ENCODE measurements around the gene SLC24A3. TPM values are rescaled to one million over a fixed set of nuclear protein-coding genes. Genes with fewer than 3 reads are reported as not detected.

Gene SLC24A3
- total RNA-seq, 2 experiments from 2014 or later = not detected

DNA sequence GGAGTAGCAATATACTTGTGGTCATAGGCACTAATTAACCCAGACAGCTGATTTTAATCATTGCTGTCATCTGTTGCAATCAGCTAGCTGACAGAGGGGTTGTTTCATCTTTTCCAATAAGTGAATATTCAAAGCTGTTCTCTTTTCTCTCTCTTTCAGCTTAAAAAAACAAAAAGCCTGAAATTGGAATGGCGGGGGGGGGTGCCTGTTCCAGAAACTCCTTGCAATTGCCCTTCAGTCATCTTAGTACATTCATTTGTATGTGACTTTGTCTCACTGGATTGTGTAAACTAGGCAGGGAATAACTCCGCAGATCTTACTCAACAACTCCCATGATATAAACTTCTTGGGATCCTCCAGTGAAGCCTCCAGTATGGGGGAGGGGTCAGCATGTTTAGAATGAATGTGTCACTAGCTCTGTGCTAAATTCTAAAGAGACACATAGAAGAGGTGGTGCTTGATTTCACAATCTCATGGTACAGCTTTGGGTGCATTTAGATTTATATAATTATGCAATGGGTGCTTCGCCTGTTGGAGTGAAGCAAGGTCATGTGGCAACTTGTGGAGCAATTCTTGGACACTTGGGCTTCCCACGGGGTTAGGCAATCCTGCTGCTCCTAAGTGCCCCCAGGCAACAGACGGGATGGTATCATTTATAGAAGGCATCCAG lies 40.1 kb downstream of the SLC24A3 start:
- H3K4me3 Mint-ChIP-seq = no peak overlapping the region
- no peaks in the 10 kb centered on the region for H3K36me3 Mint-ChIP-seq
- H3K27ac Mint-ChIP-seq = no peak overlapping the region
- ATAC-seq = no peak
- DNase-seq = no peak
- no peaks in the 10 kb centered on the region for H3K27me3 Mint-ChIP-seq
- CTCF ChIA-PET = no interaction called here
- H3K9me3 Mint-ChIP-seq (ENCODE audit: low read depth) = no peaks in the 10 kb centered on the region
- no peaks in the 10 kb centered on the region for H3K4me1 Mint-ChIP-seq

DNA sequence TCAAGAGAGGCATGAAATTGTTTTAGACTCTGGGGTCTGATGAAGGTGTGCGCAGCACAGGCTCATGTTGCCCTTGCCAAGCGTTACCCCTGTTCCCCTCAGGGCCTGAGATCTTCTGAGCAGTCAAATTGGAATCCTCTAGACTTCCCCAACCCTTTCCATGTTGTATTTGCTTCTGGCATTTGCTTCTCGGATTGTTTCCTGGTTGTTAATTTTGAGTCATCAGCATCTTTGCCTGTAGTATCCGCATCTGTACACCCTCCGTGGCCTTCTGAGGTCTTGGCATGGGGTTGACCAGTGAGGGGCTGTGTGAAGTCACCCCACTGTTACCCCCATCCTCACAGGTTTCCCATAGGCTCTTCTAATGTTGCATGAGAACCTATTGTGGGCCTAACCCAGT lies 40.9 kb downstream of the SLC24A3 start:
- H3K27ac Mint-ChIP-seq = no peak overlapping the region
- H3K4me1 Mint-ChIP-seq = no peaks in the 10 kb centered on the region
- no peaks in the 10 kb centered on the region for H3K9me3 Mint-ChIP-seq (ENCODE audit: low read depth)
- CTCF ChIA-PET = no interaction called here
- H3K36me3 Mint-ChIP-seq = no peaks in the 10 kb centered on the region
- DNase-seq (no peak), ATAC-seq (no peak)
- no peaks in the 10 kb centered on the region for H3K27me3 Mint-ChIP-seq
- H3K4me3 Mint-ChIP-seq = no peak overlapping the region

DNA sequence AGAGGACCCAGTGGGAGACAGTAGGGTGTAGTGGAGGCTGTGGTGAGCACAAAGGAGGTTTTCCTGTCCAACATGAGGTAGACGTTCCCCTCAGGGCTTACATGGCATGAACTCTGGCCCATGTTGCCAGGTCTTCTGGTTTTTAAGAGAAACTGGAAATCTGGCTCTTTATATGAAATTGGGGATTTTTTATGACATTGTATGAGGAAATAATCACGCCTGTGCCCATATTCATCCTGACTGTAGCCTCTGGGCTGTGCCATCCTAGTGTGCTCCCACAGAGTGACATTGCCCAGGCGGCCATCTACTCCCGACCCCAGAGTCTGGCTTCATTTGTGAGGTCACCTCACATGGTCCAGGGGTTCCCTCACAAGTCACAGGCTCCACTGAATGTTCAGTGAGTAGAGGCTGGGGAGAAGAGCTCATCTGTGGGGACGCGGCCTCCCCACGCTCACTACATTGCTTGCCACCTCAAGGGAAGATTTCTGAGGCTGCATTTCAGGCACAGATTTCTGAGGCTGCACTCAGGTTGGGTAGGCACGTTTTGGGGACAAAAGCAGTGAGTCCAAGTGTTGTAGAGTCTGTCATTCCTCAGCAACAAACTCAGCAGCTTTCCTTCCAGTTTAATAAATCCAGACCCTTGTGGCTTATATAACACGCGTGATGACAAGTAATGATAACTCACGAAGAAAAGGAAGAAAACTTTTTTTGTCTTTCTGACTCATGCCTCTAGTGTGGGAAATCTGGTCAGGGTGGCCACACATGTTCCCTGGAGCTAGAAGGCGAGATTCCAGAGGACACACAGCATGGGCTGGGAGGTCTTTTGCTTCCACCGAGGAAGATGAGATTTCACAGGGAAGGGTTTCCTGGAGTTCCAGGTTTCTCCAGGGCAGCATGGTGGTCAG lies 41.7 kb downstream of the SLC24A3 start:
- DNase-seq = no peak
- no peaks in the 10 kb centered on the region for H3K9me3 Mint-ChIP-seq (ENCODE audit: low read depth)
- H3K27ac Mint-ChIP-seq = no peak overlapping the region
- no peaks in the 10 kb centered on the region for H3K36me3 Mint-ChIP-seq
- H3K4me3 Mint-ChIP-seq = no peak overlapping the region
- H3K27me3 Mint-ChIP-seq = no peaks in the 10 kb centered on the region
- no peaks in the 10 kb centered on the region for H3K4me1 Mint-ChIP-seq
- CTCF ChIA-PET = no interaction called here
- no peak for ATAC-seq

DNA sequence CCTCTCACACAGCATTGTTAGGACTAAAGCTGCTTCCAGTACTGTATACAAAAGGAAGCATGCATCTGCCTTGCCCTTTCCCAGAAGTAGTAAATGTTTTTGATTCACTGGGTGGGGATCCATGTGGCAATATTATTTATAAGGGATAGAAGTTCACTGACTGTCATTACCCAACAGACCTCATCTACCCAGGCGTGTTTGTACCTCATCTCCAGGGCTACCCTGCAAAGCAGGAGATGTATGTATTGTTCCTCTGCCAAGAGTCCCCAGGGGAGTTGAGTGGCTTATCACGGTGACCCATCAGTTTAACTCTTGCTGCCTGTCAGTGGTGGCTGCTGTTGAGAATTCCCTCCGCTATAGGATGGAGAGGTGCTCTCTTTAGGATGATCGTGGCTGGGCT lies 42.5 kb downstream of the SLC24A3 start:
- Mint-ChIP-seq H3K27me3 (no peaks in the 10 kb centered on the region), H3K36me3 (no peaks in the 10 kb centered on the region), H3K4me3 (no peak overlapping the region), H3K27ac (no peak overlapping the region), H3K4me1 (no peaks in the 10 kb centered on the region), H3K9me3 (ENCODE audit: low read depth) (no peaks in the 10 kb centered on the region)
- DNase-seq (no peak), ATAC-seq (no peak)
- CTCF ChIA-PET = no interaction called here

DNA sequence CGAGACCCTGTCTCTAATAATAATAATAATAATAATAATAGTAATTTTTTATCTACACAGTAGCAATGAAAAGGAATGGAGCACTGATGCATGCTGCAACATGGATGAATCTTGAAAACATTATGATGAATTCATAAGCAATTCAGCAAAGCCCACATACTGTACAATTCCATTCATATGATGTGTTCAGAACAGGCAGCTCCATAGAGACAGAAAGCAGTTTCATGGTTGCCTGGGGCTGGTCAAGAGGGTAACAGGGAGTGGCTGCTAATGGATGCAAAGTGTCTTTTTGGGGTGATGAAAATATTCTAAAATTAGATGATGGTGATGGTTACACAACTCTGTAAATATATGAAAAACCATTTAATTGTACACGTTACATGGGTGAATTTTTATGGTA lies 43.6 kb downstream of the SLC24A3 start:
- Mint-ChIP-seq H3K9me3 (ENCODE audit: low read depth) (no peaks in the 10 kb centered on the region), H3K27me3 (no peaks in the 10 kb centered on the region), H3K4me1 (peaks cover 3% of the 10 kb centered on the region), H3K4me3 (no peak overlapping the region), H3K36me3 (no peaks in the 10 kb centered on the region), H3K27ac (no peak overlapping the region)
- no peak for ATAC-seq
- CTCF ChIA-PET = no interaction called here
- DNase-seq = no peak

DNA sequence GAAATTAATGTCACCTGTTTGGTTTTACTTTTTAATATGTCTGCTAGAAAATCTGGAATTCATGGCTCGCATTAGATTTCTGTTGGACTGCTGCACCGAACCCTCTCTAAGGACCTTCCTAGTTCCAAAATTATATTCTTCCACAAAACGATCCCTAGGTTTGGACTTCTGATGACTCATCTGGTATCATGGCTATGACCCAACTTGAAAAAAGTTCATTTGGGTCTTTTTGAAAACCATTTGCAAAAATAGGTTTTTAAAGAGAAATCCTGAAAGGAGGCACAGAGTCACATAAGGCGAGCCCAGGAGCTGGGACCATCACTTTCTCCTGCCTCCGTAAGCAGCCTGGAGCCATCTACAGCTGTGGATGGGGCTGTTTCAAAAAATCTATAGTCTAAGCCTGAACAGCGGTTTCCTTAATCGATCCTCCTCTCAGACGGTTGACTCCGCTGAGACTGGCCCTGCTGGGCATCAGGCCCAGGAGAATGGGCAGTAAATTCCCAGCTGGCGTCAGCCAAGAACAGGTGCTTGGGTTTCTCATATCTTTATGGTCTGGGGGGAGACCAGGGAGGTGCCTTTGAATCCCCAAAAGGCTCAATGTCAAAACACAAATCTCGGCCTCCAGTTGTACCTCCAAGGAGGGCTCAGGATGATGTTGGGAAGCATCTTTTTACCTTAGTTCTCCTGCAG lies 44.6 kb downstream of the SLC24A3 start:
- no peak for ATAC-seq
- Mint-ChIP-seq H3K36me3 (no peaks in the 10 kb centered on the region), H3K27ac (no peak overlapping the region), H3K4me3 (no peak overlapping the region), H3K27me3 (no peaks in the 10 kb centered on the region), H3K4me1 (peaks cover 3% of the 10 kb centered on the region), H3K9me3 (ENCODE audit: low read depth) (no peaks in the 10 kb centered on the region)
- CTCF ChIA-PET = no interaction called here
- DNase-seq = no peak

DNA sequence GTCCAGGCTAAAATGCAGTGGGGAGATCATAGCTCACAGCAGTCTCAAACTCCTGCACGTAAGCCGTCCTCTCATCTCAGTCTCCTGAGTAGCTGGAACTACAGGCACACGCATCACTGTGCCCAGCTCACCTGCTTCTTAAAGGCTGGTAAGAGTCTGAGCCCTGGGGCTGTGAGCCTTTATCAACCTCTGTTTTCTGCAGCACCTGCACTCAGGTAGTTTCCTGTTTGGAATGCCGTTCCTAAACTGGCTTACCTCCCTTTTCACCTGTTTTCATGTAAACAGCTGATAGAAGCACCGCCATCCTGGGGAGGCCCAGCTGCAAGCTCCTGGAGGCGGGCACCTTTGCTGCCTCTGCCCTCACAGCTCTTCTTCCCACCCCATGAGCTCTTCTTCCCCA lies 45.4 kb downstream of the SLC24A3 start:
- Mint-ChIP-seq H3K4me3 (no peak overlapping the region), H3K36me3 (no peaks in the 10 kb centered on the region), H3K27me3 (no peaks in the 10 kb centered on the region), H3K9me3 (ENCODE audit: low read depth) (no peaks in the 10 kb centered on the region), H3K4me1 (peaks cover 3% of the 10 kb centered on the region), H3K27ac (no peak overlapping the region)
- no peak for DNase-seq
- no peak for ATAC-seq
- CTCF ChIA-PET = no interaction called here

DNA sequence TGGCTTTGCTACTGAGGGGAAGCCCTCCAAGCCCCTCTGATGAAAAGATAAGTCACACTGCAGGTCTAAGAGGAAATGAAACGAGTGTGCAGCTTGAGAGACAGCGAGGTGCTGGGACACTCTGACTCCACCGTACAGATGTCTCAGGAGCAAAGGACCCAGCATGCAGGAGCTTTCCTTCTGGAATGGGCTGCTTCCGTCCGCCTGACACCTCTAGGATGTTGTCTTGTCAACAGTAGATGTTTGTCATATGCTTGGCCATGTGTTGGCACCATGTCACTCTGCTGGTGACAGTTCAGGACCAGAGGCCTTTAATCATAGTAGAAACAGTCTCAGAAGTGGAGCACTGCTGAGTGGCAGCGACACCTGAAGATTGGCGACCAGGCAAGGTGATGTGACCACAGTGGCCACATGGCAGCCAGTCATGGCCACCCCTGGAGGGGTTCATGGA lies 46.7 kb downstream of the SLC24A3 start:
- no peak overlapping the region for H3K4me3 Mint-ChIP-seq
- H3K4me1 Mint-ChIP-seq = peaks cover 3% of the 10 kb centered on the region
- H3K36me3 Mint-ChIP-seq = no peaks in the 10 kb centered on the region
- H3K9me3 Mint-ChIP-seq (ENCODE audit: low read depth) = no peaks in the 10 kb centered on the region
- CTCF ChIA-PET = no interaction called here
- no peak for DNase-seq
- ATAC-seq = no peak
- no peak overlapping the region for H3K27ac Mint-ChIP-seq
- no peaks in the 10 kb centered on the region for H3K27me3 Mint-ChIP-seq

DNA sequence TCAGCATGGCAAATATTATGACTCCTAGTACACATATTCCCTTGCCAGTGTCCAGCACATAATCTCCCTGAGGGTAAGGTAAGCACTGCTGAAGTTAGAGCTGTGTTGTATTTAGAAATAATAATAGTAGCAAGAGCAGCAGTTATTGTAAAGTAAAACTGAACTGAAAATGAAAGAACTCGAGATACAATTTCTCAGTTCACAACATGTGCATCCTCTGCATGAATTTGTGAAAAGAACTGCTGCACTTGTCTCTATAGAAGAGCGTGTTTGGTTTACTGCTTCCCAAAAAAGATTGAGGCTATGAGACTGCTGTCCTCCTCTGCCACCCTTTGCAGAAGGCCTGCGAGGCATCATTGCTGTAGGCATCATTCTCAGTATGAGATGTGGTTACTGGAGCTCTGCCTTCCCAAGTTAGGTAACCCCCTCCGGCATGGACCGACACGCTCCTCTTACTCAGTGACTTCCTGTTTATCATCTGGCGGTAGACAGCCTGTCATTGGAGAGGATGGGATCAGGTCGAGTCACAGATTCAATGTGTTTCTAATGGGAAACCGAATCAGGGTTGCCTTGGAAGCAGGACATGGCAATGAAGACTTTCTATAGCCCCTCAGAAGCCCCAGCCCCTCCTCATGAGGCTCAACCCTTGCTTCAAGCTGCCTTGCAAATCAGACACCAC lies 48.1 kb downstream of the SLC24A3 start:
- no peaks in the 10 kb centered on the region for H3K27me3 Mint-ChIP-seq
- H3K27ac Mint-ChIP-seq = no peak overlapping the region
- H3K9me3 Mint-ChIP-seq (ENCODE audit: low read depth) = no peaks in the 10 kb centered on the region
- ATAC-seq (no peak), DNase-seq (no peak)
- H3K4me1 Mint-ChIP-seq = peaks cover 3% of the 10 kb centered on the region
- CTCF ChIA-PET = no interaction called here
- H3K36me3 Mint-ChIP-seq = no peaks in the 10 kb centered on the region
- no peak overlapping the region for H3K4me3 Mint-ChIP-seq

DNA sequence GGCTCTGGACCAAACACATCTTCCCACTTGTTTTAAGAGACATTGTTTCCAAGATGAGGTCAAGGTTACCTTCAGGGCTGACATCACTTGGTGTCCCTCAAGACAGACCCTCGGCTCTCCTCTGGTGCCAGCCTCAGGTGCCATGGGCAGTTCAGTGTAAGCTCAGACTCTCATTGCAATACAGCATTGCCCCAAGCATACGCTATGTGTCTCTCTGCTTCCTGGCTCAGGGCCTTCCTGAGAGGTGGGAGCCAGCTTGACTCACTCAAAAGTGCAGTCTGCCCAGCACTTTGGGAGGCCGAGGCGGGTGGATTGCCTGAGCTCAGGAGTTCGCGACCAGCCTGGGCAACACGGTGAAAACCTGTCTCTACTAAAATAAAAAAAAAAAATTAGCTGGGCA lies 51.7 kb downstream of the SLC24A3 start:
- H3K27ac Mint-ChIP-seq = no peak overlapping the region
- no peak for ATAC-seq
- H3K27me3 Mint-ChIP-seq = no peaks in the 10 kb centered on the region
- H3K4me1 Mint-ChIP-seq = peaks cover 3% of the 10 kb centered on the region
- CTCF ChIA-PET = no interaction called here
- H3K9me3 Mint-ChIP-seq (ENCODE audit: low read depth) = no peaks in the 10 kb centered on the region
- H3K36me3 Mint-ChIP-seq = no peaks in the 10 kb centered on the region
- DNase-seq = no peak
- H3K4me3 Mint-ChIP-seq = no peak overlapping the region

DNA sequence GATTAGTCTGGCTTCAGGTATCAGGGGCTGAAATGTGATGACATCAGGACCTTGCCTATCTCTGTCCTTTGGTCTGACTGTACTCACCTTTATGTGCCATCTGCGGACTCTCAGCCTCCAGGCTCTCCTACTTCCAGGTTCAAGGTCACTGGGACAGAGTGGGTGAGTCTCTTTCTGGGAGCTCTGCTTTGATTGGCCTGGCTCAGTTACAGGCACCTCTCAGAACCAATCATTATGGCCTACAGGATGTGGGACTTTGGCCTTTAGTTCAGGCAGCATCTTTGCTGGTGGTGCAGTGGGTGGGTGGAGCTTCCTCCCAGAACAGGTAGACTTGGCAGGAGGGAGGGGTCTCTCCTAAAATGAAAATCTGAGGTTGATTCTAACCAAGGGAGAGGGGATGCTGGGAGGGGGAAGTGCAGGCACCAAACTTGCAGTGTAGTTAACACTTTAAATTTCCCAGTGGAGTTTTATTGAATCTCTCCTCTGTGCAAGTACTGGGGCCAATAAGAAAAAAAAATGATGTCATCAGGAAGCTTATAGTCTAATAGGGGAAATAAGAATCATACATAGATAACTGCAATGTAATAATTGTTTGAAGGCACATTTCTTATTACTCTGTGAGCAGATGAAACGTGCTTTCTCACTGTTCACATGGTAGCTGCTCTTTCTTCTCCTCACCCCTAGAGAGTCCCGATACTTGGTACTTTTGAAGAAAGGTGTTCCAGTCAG lies 53.4 kb downstream of the SLC24A3 start:
- Mint-ChIP-seq H3K4me3 (no peak overlapping the region), H3K27ac (no peak overlapping the region), H3K27me3 (no peaks in the 10 kb centered on the region), H3K4me1 (no peaks in the 10 kb centered on the region), H3K9me3 (ENCODE audit: low read depth) (no peaks in the 10 kb centered on the region), H3K36me3 (no peaks in the 10 kb centered on the region)
- CTCF ChIA-PET = no interaction called here
- DNase-seq (no peak), ATAC-seq (no peak)

DNA sequence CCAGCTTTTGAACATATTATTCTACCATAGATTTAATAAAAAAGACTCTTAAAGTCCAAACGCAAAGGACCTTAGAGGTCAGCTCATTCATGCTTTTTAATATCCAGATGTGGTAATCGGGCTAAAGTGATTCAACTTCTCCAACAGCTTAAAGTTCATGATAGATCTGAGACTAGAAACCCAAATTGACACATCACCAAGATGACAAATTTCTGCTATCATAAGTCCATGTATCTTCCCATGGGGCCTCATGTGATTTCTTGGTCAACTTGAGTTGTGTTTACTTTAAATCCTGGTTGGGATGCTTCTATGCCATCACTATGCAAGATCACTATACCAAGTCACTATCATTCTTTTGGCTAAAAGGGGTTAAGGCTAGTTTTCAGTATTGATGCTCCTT lies 56.0 kb downstream of the SLC24A3 start:
- H3K9me3 Mint-ChIP-seq (ENCODE audit: low read depth) = no peaks in the 10 kb centered on the region
- no peaks in the 10 kb centered on the region for H3K4me1 Mint-ChIP-seq
- DNase-seq (no peak), ATAC-seq (no peak)
- no peaks in the 10 kb centered on the region for H3K36me3 Mint-ChIP-seq
- no peak overlapping the region for H3K4me3 Mint-ChIP-seq
- CTCF ChIA-PET = no interaction called here
- H3K27me3 Mint-ChIP-seq = no peaks in the 10 kb centered on the region
- no peak overlapping the region for H3K27ac Mint-ChIP-seq

DNA sequence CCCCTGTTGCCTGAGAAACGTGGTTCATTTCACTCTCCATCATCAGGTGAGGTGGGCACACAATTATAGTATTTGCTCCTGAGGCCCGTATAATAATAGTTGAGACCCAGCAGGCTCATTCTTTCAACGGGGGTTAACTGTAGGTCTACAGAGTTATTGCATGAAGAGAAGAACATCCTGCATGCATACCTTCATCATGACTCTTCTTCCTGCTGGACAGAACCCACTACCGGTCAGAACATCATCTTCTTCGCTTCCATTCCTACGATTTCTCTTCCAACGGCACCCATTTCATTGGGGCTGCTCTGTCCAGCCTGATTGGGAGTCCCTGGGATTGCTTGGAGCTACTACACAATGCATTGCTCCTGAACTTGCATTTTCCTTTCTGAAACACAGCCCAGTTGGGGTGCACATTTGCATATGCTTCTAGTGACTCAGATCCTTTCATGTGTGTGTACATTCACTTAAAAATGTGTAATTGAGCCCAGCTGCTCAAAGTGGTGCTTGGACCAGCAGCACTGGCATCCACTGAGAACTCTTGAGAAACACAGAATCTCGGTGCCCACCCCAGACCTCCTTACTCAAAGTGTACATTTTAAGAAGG lies 57.4 kb downstream of the SLC24A3 start:
- Mint-ChIP-seq H3K9me3 (ENCODE audit: low read depth) (no peaks in the 10 kb centered on the region), H3K27me3 (no peaks in the 10 kb centered on the region), H3K27ac (no peak overlapping the region), H3K4me3 (no peak overlapping the region), H3K4me1 (no peaks in the 10 kb centered on the region), H3K36me3 (no peaks in the 10 kb centered on the region)
- CTCF ChIA-PET = no interaction called here
- ATAC-seq = no peak
- no peak for DNase-seq
